Epithelial cell of proximal tubule (primary cell): ENCODE data around the gene COA4. TPM values are rescaled to one million over a fixed set of nuclear protein-coding genes. Genes with fewer than 3 reads are reported as not detected.

Experiments
- total RNA-seq: library from RNA; depleted of rRNA; stranded (reverse); fragments of >200 nt; gene quantifications from 2 replicates; pipeline ENCODE4 v1.2.3, GENCODE V29; 2015

Gene COA4
- total RNA-seq, 1 donor from 2014 or later: 134 TPM

Other genes with a start within 250 kb of the COA4 start
- gene PLEKHB1, start 230.3 kb downstream of the COA4 start, total RNA-seq: 2.5 and 4.6 TPM in 2 replicates
- 71.4 and 158 TPM in 2 replicates for gene RAB6A, start 115.8 kb downstream of the COA4 start, total RNA-seq
- 49.4 and 50.5 TPM in 2 replicates for gene MRPL48, start 89.0 kb downstream of the COA4 start, total RNA-seq
- 6.0 and 6.5 TPM in 2 replicates for gene PAAF1, start 153 bp upstream of the COA4 start, total RNA-seq
- 0.46 TPM in 1 of 2 replicates, not detected in the other for gene DNAJB13, start 74.2 kb upstream of the COA4 start, total RNA-seq
- 86.2 and 139 TPM in 2 replicates for gene UCP2, start 106.0 kb upstream of the COA4 start, total RNA-seq
- gene UCP3, start 132.2 kb upstream of the COA4 start, total RNA-seq: 0.06 and 0.22 TPM in 2 replicates